Large intestine (tissue), 3 donors: ENCODE measurements around the gene SMARCC1. TPM values are rescaled to one million over a fixed set of nuclear protein-coding genes. Genes with fewer than 3 reads are reported as not detected.

Experiments used
- DNase-seq, 2 donors: peaks; one replicate each; pipeline versions ENCODE4 v3.0.0 to v3.0.0-alpha.2; 2013
- H3K27ac ChIP-seq: one replicate; pipeline ENCODE4 v1.5.1; 2013; ENCODE audit warnings: low read length
- H3K27me3 ChIP-seq: 2 replicates; pipeline ENCODE4 v1.6.1; 2013; ENCODE audit warnings: low read length; ENCODE audit not compliant: control insufficient read depth, insufficient read depth
- H3K36me3 ChIP-seq: 2 replicates; pipeline ENCODE4 v1.6.1; 2013; ENCODE audit warnings: low read length; ENCODE audit not compliant: control insufficient read depth, insufficient read depth
- H3K4me1 ChIP-seq: one replicate; pipeline ENCODE4 v1.6.1; 2013; ENCODE audit warnings: low read length; ENCODE audit not compliant: control insufficient read depth, insufficient read depth
- H3K4me3 ChIP-seq: one replicate; pipeline ENCODE4 v1.5.1; 2013; ENCODE audit warnings: low read length
- H3K9me3 ChIP-seq: one replicate; pipeline ENCODE4 v1.6.1; 2013; ENCODE audit warnings: mild to moderate bottlenecking, low read depth, low read length, moderate library complexity; ENCODE audit not compliant: control insufficient read depth
- WGBS: methylation state at CpG from one replicate; pipeline ENCODE4 v1.1.5; 2013; ENCODE audit warnings: low lambda C conversion rate; ENCODE audit not compliant: insufficient coverage; 5-methylcytosine and 5-hydroxymethylcytosine counted together
- polyA plus RNA-seq: library from polyadenylated mRNA; unstranded; fragments of 120-200 nt; gene quantifications from one replicate; pipeline ENCODE4 v1.2.1, GENCODE V29; 2013

Gene SMARCC1
- polyA plus RNA-seq, 1 donor: 49.0 TPM

DNA sequence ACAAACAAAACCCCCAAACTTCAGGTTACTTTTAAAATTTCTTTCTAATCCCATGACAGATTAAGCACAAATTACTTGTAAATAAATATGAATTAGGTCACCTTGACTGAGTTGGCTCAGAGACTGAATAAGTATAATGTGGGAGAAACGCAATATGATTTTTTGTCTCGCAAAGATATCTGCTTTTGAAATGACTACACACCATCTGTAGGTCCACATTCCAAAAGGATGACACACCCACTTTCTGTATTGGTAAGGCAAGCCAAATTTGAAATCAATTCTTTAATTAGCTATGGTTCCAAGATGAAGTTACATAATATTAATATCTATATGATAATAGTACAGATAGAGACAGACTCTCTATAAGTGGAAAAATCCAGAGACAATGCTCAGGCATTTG lies 136.1 kb downstream of the SMARCC1 start:
- no peaks in the 10 kb centered on the region for H3K27me3 ChIP-seq
- peaks cover 20% of the 10 kb centered on the region for H3K36me3 ChIP-seq
- H3K27ac ChIP-seq: no peak overlapping the region
- H3K4me3 ChIP-seq: no peak overlapping the region
- no CpG with 5 or more reads among the region's 2 CpGs for WGBS
- H3K9me3 ChIP-seq: no peaks in the 10 kb centered on the region
- no peak for DNase-seq
- no peaks in the 10 kb centered on the region for H3K4me1 ChIP-seq

DNA sequence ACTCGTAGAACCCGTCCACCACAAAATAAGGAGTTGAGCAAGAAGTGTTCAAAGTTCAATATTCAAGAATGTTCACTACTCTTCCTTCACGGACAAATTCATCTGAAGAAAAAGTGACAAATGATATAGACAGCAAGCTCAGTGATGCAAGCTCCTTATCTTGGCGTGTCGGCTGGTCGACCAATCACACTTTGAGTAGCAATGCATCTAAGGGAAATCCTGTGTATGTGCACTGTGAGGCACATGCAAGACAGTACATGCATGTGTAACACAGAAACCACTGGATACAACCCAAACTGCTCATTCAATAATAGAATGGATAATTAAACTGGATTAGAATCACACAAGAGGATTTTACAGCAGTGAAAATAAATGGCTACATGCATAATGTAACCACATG lies 138.6 kb downstream of the SMARCC1 start:
- Histone ChIP-seq H3K27me3 (no peaks in the 10 kb centered on the region), H3K9me3 (no peaks in the 10 kb centered on the region), H3K4me3 (no peak overlapping the region), H3K4me1 (no peaks in the 10 kb centered on the region), H3K27ac (no peak overlapping the region), H3K36me3 (peaks cover 14% of the 10 kb centered on the region)
- DNase-seq: no peak
- WGBS: 60% methylated on average over 1 of the region's 6 CpGs

DNA sequence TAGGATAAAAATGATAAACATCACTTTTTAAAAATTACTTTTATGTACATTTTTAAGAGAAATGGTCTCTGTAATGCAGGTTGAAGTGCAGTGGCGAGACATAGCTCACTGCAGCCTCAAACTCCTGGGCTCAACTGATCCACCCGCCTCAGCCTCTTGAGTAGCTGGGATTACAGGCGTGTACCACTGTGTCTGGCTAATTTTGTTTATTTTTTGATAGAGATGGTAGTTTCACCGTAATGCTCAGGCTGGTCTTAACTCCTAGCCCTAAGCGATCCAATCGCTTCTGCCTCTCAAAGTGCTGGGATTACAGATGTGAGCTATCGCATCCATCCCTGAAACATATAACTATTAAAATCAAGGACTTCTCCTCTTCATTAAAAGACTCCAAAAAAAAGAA lies 140.0 kb downstream of the SMARCC1 start:
- H3K36me3 ChIP-seq: peaks cover 14% of the 10 kb centered on the region
- 93% methylated on average over 3 of the region's 7 CpGs for WGBS
- no peaks in the 10 kb centered on the region for H3K9me3 ChIP-seq
- H3K4me3 ChIP-seq: no peak overlapping the region
- no peaks in the 10 kb centered on the region for H3K4me1 ChIP-seq
- no peak for DNase-seq
- H3K27ac ChIP-seq: no peak overlapping the region
- H3K27me3 ChIP-seq: no peaks in the 10 kb centered on the region

DNA sequence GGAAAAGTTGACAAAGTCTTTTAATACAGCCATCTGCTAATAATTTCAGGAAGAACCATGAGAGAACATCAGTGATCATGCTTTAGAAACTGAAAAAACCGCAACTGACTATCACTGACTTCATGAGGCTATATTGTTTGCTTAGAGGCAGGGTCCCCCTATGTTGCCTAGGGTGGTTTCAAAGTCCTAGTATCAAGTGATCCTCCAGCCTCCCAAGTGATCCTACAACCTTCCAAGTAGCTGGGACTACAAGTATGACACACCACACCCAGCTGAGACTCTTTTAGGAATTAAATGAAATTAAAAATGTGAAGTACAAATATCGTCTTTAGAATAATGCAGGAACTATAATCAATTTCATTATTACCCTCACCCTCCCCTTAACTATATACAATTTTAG lies 144.8 kb downstream of the SMARCC1 start:
- no peak overlapping the region for H3K27ac ChIP-seq
- no peak overlapping the region for H3K4me3 ChIP-seq
- H3K9me3 ChIP-seq: no peaks in the 10 kb centered on the region
- WGBS: 100% methylated on average over 1 of the region's 2 CpGs
- peaks cover 39% of the 10 kb centered on the region for H3K36me3 ChIP-seq
- H3K4me1 ChIP-seq: no peaks in the 10 kb centered on the region
- H3K27me3 ChIP-seq: no peaks in the 10 kb centered on the region
- DNase-seq: no peak

DNA sequence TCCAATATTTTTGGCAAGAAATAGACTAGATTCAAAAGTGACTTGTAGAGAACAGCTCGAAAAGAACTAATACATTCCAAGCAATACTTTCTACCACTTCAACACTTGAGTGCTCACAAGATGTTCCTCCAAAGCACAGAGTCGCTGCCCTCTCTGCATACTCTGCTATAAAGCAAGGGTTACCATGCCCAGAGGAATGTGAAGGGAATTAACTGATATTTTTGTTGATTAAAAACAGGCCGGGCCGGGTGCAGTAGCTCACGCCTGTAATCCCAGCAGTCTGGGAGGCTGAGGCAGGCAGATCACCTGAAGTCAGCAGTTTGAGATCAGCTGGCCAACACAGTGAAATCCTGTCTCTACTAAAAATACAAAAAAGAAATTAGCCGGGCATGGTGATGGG lies 145.5 kb downstream of the SMARCC1 start:
- H3K27ac ChIP-seq: no peak overlapping the region
- H3K27me3 ChIP-seq: no peaks in the 10 kb centered on the region
- DNase-seq: no peak
- H3K36me3 ChIP-seq: peaks cover 40% of the 10 kb centered on the region
- no peak overlapping the region for H3K4me3 ChIP-seq
- no peaks in the 10 kb centered on the region for H3K9me3 ChIP-seq
- no peaks in the 10 kb centered on the region for H3K4me1 ChIP-seq
- WGBS: 80% methylated on average over 1 of the region's 6 CpGs

DNA sequence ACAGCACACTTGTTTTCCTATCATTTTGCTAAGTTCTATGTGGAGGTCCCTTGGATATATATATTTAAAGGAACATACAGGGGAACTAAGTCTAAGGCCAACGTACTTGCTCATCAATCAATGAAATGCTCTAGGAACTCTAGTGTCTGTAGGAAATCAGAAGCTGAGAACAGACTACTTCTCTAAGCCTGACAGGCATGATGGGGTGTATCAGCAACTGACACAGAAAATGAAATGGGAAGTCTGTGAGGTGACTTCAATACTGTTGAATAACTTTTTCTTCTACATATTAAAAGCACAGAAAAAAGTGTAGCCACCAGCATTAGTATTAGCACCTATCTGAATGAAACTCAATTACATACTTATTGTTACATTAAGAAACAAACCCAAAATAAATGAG lies 146.2 kb downstream of the SMARCC1 start:
- no CpG with 5 or more reads among the region's 1 CpG for WGBS
- Histone ChIP-seq H3K9me3 (no peaks in the 10 kb centered on the region), H3K36me3 (peaks cover 44% of the 10 kb centered on the region), H3K27me3 (no peaks in the 10 kb centered on the region), H3K4me1 (no peaks in the 10 kb centered on the region), H3K27ac (no peak overlapping the region), H3K4me3 (no peak overlapping the region)
- DNase-seq: no peak

DNA sequence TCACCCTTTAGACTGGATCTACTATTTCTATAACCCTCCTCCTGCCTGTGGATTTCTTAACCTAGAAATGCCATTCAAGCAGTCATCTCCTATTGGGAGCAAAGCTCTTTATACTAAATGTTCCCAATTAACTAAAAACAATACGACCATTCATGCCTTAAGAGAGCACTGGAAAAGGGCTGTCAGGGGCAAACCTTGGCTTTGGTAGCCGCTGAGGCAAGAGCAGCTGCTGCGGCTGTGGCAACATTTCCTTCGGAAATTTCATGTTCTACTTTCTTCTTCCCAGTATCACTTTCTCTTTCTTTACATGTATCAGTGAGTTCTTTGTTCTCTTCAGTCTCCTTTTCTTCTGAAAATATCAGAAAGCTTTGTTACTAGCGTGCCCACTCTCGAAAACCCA lies 146.7 kb downstream of the SMARCC1 start:
- Histone ChIP-seq H3K4me3 (no peak overlapping the region), H3K27ac (no peak overlapping the region), H3K9me3 (no peaks in the 10 kb centered on the region), H3K27me3 (no peaks in the 10 kb centered on the region), H3K4me1 (no peaks in the 10 kb centered on the region), H3K36me3 (peaks cover 47% of the 10 kb centered on the region)
- no peak for DNase-seq
- WGBS: 100% methylated on average over 2 of the region's 6 CpGs

DNA sequence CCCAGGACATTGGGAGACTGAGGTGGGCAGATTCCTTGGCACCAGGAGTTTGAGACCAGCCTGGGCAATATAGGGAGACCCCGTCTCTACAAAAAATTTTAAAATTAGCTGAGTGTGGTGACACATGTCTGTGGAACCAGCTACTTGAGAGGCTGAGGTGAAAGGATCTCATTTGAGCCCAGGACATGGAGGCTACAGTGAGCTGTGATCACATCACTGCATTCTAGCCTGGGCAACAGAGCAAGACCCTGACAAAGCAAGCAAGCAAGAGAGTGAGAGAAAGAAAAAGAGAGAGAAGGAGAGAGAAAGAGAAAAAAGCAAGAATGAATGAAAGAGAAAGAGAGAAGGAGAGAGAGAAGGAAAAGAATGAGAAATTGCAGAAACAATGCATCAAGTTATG lies 150.9 kb downstream of the SMARCC1 start:
- Histone ChIP-seq H3K27ac (no peak overlapping the region), H3K4me3 (no peak overlapping the region), H3K9me3 (no peaks in the 10 kb centered on the region), H3K4me1 (no peaks in the 10 kb centered on the region), H3K27me3 (no peaks in the 10 kb centered on the region), H3K36me3 (peaks cover 62% of the 10 kb centered on the region)
- DNase-seq: no peak
- WGBS: no CpG with 5 or more reads among the region's 1 CpG

DNA sequence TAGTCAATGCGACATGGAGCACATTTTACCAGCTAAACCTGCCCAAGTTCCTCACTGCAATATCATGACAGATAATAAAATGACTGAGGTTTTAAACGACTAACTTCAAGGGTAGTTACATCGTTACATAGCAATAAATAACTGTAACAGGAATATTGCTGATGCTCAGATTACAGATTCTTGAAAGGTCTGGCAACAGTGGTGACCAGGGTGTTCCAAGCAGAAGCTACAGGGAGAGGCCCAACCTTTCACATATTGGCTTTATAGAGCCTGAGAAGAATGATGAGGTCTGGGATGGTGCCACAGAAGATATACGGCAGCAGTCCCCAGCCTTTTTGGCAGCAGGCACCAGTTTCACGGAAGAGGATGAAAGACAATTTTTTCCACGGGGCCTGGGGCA lies 151.9 kb downstream of the SMARCC1 start:
- no CpG with 5 or more reads among the region's 6 CpGs for WGBS
- H3K36me3 ChIP-seq: peaks cover 62% of the 10 kb centered on the region
- H3K4me1 ChIP-seq: no peaks in the 10 kb centered on the region
- H3K9me3 ChIP-seq: no peaks in the 10 kb centered on the region
- DNase-seq: no peak
- no peaks in the 10 kb centered on the region for H3K27me3 ChIP-seq
- H3K27ac ChIP-seq: no peak overlapping the region
- H3K4me3 ChIP-seq: no peak overlapping the region

DNA sequence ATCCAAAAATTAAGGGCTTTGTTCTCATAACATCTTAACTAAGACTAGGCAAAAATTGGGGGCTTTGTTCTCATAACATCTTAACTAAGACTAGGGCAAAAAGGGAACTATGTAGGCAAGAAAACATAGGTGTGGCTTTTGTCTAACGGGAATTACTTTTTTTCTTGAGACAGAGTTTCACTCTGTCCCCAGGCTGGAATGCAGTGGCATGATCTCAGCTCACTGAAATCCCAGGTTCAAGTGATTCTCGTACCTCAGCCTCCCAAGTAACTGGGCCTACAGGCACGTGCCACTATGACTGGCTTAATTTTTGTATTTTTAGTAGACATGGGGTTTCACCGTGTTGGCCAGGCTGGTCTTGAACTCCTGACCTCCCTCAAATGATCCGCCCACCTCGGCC lies 153.3 kb downstream of the SMARCC1 start:
- no CpG with 5 or more reads among the region's 6 CpGs for WGBS
- no peaks in the 10 kb centered on the region for H3K27me3 ChIP-seq
- no peak overlapping the region for H3K27ac ChIP-seq
- no peaks in the 10 kb centered on the region for H3K4me1 ChIP-seq
- no peak overlapping the region for H3K4me3 ChIP-seq
- no peaks in the 10 kb centered on the region for H3K9me3 ChIP-seq
- DNase-seq: no peak
- peaks cover 57% of the 10 kb centered on the region for H3K36me3 ChIP-seq

DNA sequence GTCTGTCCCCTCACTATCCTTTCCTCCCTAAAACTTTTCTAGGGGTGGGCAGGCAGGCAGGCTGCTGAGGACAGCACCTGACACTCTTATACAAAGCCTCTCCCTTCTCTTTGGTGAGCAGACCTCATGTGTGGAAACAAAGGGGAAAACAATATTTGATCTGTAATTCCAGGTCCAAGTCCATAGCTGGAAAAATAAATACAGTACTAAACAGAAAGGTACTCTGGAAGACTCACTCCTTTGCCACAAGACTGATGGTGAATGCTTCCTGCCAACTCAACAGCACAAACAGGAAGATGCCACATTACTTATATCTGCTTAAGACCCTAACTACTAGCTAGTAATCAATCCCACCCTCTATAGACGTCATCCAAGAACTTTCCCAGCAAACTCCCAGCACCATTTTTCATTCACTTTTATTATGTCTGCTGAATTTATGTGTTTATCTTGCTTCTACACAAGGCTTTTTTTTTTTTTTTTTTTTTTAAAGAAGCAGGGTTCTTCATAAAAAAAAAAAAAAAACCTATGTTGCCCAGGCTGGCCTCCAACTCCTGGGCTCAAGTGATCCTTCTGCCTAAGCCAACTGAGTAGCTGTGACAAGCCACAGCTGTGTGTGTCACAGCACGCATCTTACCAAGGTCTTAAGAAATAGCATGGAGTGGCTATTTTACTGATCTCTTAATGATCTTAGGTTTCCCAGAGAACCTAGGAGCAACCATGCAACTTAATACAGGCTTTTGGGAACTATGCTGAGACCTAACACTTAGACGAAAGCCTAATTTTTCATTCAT lies 158.8 kb downstream of the SMARCC1 start:
- peak in 1 of 2 donors; percentile 22 for DNase-seq
- WGBS: no CpG with 5 or more reads among the region's 3 CpGs
- no peaks in the 10 kb centered on the region for H3K4me1 ChIP-seq
- H3K9me3 ChIP-seq: no peaks in the 10 kb centered on the region
- no peak overlapping the region for H3K27ac ChIP-seq
- peaks cover 49% of the 10 kb centered on the region for H3K36me3 ChIP-seq
- H3K27me3 ChIP-seq: no peaks in the 10 kb centered on the region
- H3K4me3 ChIP-seq: no peak overlapping the region
